Psoas muscle (tissue), 8 donors: Measurements from ENCODE around the gene STAG1. TPM values are rescaled to one million over a fixed set of nuclear protein-coding genes. Genes with fewer than 3 reads are reported as not detected.

Experiments
- ATAC-seq, 4 donors: fragments of 200-7000 bp; cut with Tn5 transposase; one replicate each; pipeline ENCODE4 v1.9.1; 2020; ENCODE audit warnings: moderate library complexity in 3 of 4, mild to moderate bottlenecking in 2 of 4
- DNase-seq, 2 donors: peaks; one replicate each; pipeline ENCODE4 v3.0.0-alpha.2; 2020
- H3K27ac ChIP-seq: fragments of 200-600 bp; one replicate; pipeline ENCODE4 v1.8.0; 2022
- H3K27me3 ChIP-seq, 3 donors: fragments of 200-600 bp in 1 of 3; one replicate each; pipeline versions ENCODE4 v1.6.1 to v1.8.0; 2013 to 2022; ENCODE audit warnings: low read length in 2 of 3, mild to moderate bottlenecking in 2 of 3, moderate library complexity in 1 of 3; ENCODE audit not compliant: insufficient read depth in 3 of 3
- H3K36me3 ChIP-seq, 2 donors: fragments of 200-600 bp in 1 of 2; one replicate each; pipeline versions ENCODE4 v1.6.1 to v1.8.0; 2013 to 2022; ENCODE audit warnings: low read depth in 1 of 2, mild to moderate bottlenecking in 1 of 2, moderate library complexity in 1 of 2; ENCODE audit not compliant: insufficient read depth in 1 of 2
- H3K4me1 ChIP-seq: fragments of 200-600 bp; one replicate; pipeline ENCODE4 v1.8.0; 2022
- H3K4me3 ChIP-seq: fragments of 200-600 bp; one replicate; pipeline ENCODE4 v1.8.0; 2022; ENCODE audit warnings: mild to moderate bottlenecking
- H3K9me3 ChIP-seq: fragments of 200-600 bp; one replicate; pipeline ENCODE4 v1.8.0; 2022
- WGBS, 3 donors: extraction: QIAGEN DNeasy Blood & Tissue Kit; methylation state at CpG; one replicate each; pipeline versions ENCODE4 v1.1.6 to v1.1.7; 2013; 5-methylcytosine and 5-hydroxymethylcytosine counted together
- intact Hi-C, 2 donors: fragments of 100-400 bp; cut with DNase I; formaldehyde crosslinking; loops; one replicate each; pipeline versions ENCODE4 v1.11.0 to v1.14.2; 2022
- polyA plus RNA-seq, 3 donors: library from polyadenylated mRNA; stranded (reverse); fragments of 200-250 nt; gene quantifications; one replicate each; pipeline ENCODE4 v1.2.3, GENCODE V29; 2013
- total RNA-seq, 4 donors: library from RNA; stranded (reverse); fragmentation: NEBNext Ultra II Directional in 2 of 4; extraction: Animal tissue kit (Norgen Biotek cat#: 25700) in 2 of 4; gene quantifications; one replicate each; pipeline versions ENCODE4 v1.2.1 to v1.2.4, GENCODE V29; 2021 to 2023
- TF ChIP-seq, protein P1 (sequence below): fragments of 200-600 bp; IDR thresholded peaks from one replicate; pipeline ENCODE4 v1.8.0; 2022; ENCODE audit warnings: antibody characterized with exemption
- donor health status: healthy with polysubstance abuse.
- donor health status: DM: no; HTN: no; CAD: no; lungs with moderate emphysema.
- donor health status: Bipolar disorder and iron deficiency.
- donor health status: healthy.
- donor health status: DM: yes; HTN: yes; CAD: no.
- donor health status: DM: no; HTN: no; CAD: no.
- donor health status: DM: no; HTN: no; CAD: no.
- donor health status: DM: yes; HTN: yes; CAD: no.

STAG1 gene
- total and polyA plus RNA-seq, 7 donors = 8.8 to 27.7 (median 19.7) TPM

DNA sequence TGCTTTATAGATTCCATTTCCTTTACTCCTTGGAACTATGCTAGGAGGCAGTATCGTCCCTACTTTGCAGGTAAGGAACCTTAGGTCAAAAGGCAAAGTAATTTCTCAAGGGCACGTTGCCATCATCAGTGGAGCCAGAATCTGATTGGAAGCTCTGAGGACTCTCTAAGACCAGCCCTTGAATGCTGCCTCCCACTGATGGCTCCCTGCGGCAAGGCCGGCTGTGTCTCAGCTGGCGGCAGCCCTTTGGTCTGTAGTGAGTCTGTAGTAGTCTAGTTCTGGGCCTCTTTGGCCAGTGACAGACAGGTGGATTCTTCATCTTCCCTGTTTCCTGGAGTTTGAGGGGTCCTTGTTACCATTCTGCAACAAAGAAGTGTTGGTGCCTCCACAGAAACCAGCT lies 425.9 kb downstream of the STAG1 start:
- TF ChIP-seq, protein P1, sequence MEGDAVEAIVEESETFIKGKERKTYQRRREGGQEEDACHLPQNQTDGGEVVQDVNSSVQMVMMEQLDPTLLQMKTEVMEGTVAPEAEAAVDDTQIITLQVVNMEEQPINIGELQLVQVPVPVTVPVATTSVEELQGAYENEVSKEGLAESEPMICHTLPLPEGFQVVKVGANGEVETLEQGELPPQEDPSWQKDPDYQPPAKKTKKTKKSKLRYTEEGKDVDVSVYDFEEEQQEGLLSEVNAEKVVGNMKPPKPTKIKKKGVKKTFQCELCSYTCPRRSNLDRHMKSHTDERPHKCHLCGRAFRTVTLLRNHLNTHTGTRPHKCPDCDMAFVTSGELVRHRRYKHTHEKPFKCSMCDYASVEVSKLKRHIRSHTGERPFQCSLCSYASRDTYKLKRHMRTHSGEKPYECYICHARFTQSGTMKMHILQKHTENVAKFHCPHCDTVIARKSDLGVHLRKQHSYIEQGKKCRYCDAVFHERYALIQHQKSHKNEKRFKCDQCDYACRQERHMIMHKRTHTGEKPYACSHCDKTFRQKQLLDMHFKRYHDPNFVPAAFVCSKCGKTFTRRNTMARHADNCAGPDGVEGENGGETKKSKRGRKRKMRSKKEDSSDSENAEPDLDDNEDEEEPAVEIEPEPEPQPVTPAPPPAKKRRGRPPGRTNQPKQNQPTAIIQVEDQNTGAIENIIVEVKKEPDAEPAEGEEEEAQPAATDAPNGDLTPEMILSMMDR = no peak
- H3K4me1 ChIP-seq = no peaks in the 10 kb centered on the region
- peaks cover 19% of the 10 kb centered on the region for H3K9me3 ChIP-seq
- peaks cover 0 to 42% of the 10 kb centered on the region in 2 donors for H3K36me3 ChIP-seq
- ATAC-seq = no peak
- intact Hi-C loops = no loop called here
- no peaks in the 10 kb centered on the region for H3K27me3 ChIP-seq
- H3K4me3 ChIP-seq = no peak overlapping the region
- H3K27ac ChIP-seq = no peak overlapping the region
- no peak for DNase-seq
- 96 to 100% (median 98%) methylated on average over 5 of the region's 5 CpGs for WGBS, 3 donors

DNA sequence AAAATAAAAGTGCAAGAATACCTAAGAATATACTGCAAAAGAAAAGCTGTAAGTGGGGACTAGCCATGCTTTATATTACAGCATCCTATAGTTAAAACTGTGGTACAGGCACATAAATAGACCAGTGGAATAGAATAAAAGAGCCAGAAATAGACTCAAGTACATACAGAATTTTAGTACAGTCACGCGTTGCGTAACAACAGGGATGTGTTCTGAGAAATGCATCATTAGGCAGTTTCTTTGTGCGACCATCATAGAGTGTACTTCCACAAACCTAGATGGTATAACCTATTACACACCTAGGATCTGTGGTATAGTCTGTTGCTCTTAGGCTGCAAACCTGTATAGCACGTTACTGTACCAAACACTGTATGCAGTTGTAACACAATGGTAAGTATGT lies 440.2 kb downstream of the STAG1 start:
- no peaks in the 10 kb centered on the region for H3K4me1 ChIP-seq
- H3K27ac ChIP-seq = no peak overlapping the region
- ATAC-seq (no peak), DNase-seq (no peak)
- H3K4me3 ChIP-seq = no peak overlapping the region
- whole genome bisulfite sequencing, 3 donors = 96 to 97% (median 97%) methylated on average over 5 of the region's 5 CpGs
- H3K36me3 ChIP-seq = peaks cover 0 to 8% of the 10 kb centered on the region in 2 donors
- peaks cover 2% of the 10 kb centered on the region for H3K9me3 ChIP-seq
- no peaks in the 10 kb centered on the region for H3K27me3 ChIP-seq
- TF ChIP-seq, protein P1 = no peak
- intact Hi-C loops = no loop called here

DNA sequence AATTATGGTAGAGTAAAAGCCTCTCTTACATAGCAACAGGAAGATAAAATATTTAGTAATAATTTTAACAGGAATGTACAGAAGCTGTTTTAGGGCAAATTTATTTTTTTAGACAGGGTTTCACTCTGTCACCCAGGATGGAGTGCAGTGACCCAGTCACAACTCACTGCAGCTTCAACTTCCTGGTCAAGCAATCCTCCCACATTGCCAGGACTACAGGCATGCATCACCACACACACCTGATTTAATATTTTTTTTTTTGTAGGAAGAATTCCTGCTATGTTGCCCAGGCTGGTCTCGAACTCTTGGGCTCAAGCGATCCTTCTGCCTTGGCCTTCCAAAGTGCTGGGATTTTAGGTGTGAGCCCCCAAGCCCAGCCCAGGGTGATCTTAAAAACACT lies 440.9 kb downstream of the STAG1 start:
- H3K9me3 ChIP-seq = peaks cover 9% of the 10 kb centered on the region
- H3K27ac ChIP-seq = no peak overlapping the region
- no peak for ATAC-seq
- DNase-seq = no peak
- WGBS, 3 donors = 98 to 100% (median 100%) methylated on average over 2 of the region's 2 CpGs
- H3K36me3 ChIP-seq = peaks cover 0 to under 1% of the 10 kb centered on the region in 2 donors
- TF ChIP-seq, protein P1 = no peak
- intact Hi-C loops = no loop called here
- no peaks in the 10 kb centered on the region for H3K4me1 ChIP-seq
- H3K4me3 ChIP-seq = no peak overlapping the region
- H3K27me3 ChIP-seq = no peaks in the 10 kb centered on the region

DNA sequence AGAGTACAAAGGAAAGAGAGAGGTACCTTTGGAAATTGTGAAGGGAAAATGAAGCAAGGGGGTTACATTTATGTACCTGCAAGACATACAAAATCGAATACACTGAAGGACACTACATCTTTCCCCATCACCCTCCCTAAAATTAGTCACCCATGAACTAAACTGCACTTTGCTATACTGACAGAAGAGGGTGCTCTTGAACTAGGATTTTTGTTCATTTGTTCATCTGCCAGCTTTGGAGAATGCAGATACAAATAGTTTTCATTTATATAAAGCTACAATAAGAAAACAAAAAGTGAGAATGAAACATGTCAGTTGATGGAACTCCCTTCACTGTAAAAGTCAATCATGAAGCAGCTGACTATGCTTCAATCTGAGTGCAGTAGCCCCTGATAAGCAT lies 446.3 kb downstream of the STAG1 start:
- no peaks in the 10 kb centered on the region for H3K4me1 ChIP-seq
- no peaks in the 10 kb centered on the region for H3K27me3 ChIP-seq
- peaks cover 10% of the 10 kb centered on the region for H3K9me3 ChIP-seq
- H3K36me3 ChIP-seq = peaks cover 3 to 20% of the 10 kb centered on the region in 2 donors
- TF ChIP-seq, protein P1 = no peak
- H3K4me3 ChIP-seq = no peak overlapping the region
- ATAC-seq (no peak), DNase-seq (no peak)
- WGBS, 3 donors = 75 to 79% methylated on average over 1 of the region's 1 CpG; no CpG with 5 or more reads in 1 of the 3 donors
- no peak overlapping the region for H3K27ac ChIP-seq
- intact Hi-C loops = no loop called here

DNA sequence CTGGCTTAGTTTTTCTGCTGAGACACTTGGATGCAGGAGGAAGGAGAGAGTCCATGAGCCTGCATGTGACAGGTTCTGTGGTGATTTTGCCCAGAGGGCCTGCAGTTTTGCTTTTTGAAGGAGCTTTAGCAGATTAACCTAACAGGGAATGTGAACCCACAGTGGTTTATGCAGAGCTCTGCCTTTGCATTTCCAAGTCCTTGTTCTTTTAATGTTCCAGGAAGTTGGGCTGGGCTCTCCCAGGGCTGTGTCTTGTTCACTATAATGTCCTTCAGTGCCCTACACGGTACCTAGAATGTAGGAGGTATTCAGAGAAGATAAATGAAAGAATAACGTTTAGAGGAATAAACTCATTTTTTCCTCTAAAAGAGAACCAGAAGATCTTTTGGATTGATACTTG lies 451.7 kb downstream of the STAG1 start:
- no peak for ATAC-seq
- Histone ChIP-seq H3K4me3 (no peak overlapping the region), H3K9me3 (no peaks in the 10 kb centered on the region), H3K27me3 (no peaks in the 10 kb centered on the region), H3K4me1 (no peaks in the 10 kb centered on the region), H3K36me3 (peaks cover 3 to 65% of the 10 kb centered on the region in 2 donors), H3K27ac (no peak overlapping the region)
- intact Hi-C loops = no loop called here
- TF ChIP-seq, protein P1 = no peak
- no peak for DNase-seq
- WGBS, 3 donors = 90 to 96% (median 92%) methylated on average over 2 of the region's 2 CpGs
